ENCODE results near the gene TMTC3. TPM values are rescaled to one million over a fixed set of nuclear protein-coding genes. Genes with fewer than 3 reads are reported as not detected.

TMTC3 gene
- total RNA-seq, 2 donors from 2014 or later = 3.3 to 6.2 TPM

DNA sequence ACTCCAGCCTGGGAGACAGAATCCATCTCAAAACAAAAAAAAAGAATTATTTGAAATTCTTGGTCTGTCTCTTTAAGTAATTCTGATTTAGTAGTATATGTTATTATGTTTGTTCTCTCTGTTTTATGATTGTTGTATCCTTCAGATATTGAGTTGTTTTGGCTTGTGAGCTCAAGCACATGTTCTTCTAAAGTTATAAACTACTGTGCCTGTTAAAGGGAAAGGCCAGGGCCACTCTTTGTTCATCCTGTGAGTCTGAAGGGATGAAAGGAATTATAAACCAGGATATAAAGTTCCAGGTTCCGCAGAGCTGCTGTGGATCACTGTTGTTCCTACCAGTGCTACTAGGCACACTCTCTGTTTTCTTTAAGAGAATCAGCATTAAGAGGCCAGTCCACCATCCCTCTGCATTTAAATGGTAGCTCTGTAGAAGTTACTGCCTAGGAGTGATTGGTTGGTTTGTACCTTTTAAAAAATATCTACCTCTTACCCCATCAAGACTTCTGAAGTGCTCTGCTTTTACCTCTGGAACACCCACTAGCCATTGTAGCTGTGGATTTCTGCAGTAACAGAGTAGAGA is 14.1 kb downstream of the TMTC3 start:
- no peaks in the 10 kb centered on the region for H3K9me3 ChIP-seq
- TF ChIP-seq POLR2A (IDR thresholded peaks at IDR 0.05) = no peak
- TF ChIP-seq, protein P1, sequence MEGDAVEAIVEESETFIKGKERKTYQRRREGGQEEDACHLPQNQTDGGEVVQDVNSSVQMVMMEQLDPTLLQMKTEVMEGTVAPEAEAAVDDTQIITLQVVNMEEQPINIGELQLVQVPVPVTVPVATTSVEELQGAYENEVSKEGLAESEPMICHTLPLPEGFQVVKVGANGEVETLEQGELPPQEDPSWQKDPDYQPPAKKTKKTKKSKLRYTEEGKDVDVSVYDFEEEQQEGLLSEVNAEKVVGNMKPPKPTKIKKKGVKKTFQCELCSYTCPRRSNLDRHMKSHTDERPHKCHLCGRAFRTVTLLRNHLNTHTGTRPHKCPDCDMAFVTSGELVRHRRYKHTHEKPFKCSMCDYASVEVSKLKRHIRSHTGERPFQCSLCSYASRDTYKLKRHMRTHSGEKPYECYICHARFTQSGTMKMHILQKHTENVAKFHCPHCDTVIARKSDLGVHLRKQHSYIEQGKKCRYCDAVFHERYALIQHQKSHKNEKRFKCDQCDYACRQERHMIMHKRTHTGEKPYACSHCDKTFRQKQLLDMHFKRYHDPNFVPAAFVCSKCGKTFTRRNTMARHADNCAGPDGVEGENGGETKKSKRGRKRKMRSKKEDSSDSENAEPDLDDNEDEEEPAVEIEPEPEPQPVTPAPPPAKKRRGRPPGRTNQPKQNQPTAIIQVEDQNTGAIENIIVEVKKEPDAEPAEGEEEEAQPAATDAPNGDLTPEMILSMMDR (IDR thresholded peaks at IDR 0.05) = no peak
- intact Hi-C loops (cut with DNase I) = no loop called here
- DNase-seq = no peak
- no peaks in the 10 kb centered on the region for H3K27me3 ChIP-seq
- WGBS, 2 donors = 93 to 100% methylated on average over 1 of the region's 1 CpG
- no peaks in the 10 kb centered on the region for H3K4me1 ChIP-seq
- peaks cover 0 to 2% of the 10 kb centered on the region in 2 donors for H3K36me3 ChIP-seq (replicated peaks in 1 of 2; ENCODE audit: insufficient read depth in 1 of 2, low read depth in 2 of 2)
- H3K4me3 ChIP-seq = no peak overlapping the region
- no peak overlapping the region for H3K27ac ChIP-seq
- no peak for ATAC-seq

DNA sequence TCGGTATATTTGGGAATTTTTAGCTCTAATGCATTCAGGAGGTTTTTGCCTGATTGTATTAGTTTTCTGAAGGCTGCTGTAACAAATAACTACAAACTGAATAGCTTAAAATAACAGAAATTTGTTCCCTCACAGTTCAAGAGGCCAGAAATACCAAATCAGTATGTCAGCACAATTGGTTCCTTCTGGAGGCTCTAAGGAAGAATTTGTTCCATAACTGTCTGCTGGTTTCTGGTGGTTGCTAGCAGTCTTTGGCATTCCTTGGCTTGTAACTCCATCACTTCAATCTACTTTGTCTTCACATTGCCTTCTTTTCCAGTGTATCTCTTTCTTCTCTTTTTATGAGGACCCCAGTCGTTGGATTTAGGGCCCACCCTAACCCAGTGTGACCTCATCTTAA is 21.3 kb downstream of the TMTC3 start:
- ATAC-seq (no peak), DNase-seq (no peak)
- 91 to 92% methylated on average over 2 of the region's 2 CpGs for WGBS, 2 donors
- H3K27ac ChIP-seq = no peak overlapping the region
- intact Hi-C loops (cut with DNase I) = no loop called here
- H3K9me3 ChIP-seq = no peaks in the 10 kb centered on the region
- no peaks in the 10 kb centered on the region for H3K4me1 ChIP-seq
- no peaks in the 10 kb centered on the region for H3K27me3 ChIP-seq
- H3K36me3 ChIP-seq (replicated peaks in 1 of 2; ENCODE audit: insufficient read depth in 1 of 2, low read depth in 2 of 2) = peaks cover 0 to 2% of the 10 kb centered on the region in 2 donors
- TF ChIP-seq POLR2A (IDR thresholded peaks at IDR 0.05) = no peak
- TF ChIP-seq, protein P1 (IDR thresholded peaks at IDR 0.05) = no peak
- no peak overlapping the region for H3K4me3 ChIP-seq

DNA sequence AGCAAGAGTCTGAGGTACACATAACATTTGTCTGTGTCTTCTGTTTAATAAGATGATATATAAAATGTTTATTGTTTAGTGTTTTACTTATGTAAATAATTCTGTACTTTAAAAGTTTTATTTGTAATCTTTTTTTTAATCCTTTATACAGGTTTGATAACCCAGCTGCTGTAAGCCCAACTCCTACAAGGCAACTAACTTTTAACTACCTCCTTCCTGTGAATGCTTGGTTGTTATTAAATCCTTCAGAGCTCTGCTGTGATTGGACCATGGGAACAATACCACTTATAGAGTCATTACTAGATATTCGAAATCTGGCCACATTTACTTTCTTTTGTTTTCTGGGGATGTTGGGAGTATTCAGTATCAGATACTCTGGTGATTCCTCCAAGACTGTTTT is 24.1 kb downstream of the TMTC3 start:
- intact Hi-C loops (cut with DNase I) = no loop called here

DNA sequence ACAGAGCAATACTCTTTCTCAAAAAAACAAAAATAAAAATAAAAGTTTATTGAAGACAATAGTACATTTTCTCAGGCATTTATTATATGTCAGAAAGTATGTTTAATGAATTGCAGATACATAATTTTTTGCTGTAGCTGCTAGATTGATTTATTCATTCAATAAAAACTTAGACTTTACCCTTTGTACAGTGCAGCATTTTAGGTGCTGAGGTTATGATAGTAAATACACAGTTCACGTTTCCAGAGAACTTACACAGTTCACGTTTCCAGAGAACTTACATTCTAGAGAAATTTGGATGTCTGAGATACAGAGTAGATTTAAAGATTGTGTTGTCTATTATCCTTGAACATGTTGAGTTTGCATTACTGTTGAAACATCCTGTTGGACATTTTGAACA is 25.3 kb downstream of the TMTC3 start:
- Histone ChIP-seq H3K36me3 (replicated peaks in 1 of 2; ENCODE audit: insufficient read depth in 1 of 2, low read depth in 2 of 2) (peaks cover 0 to 4% of the 10 kb centered on the region in 2 donors), H3K27me3 (no peaks in the 10 kb centered on the region), H3K4me3 (no peak overlapping the region), H3K9me3 (no peaks in the 10 kb centered on the region), H3K4me1 (no peaks in the 10 kb centered on the region), H3K27ac (no peak overlapping the region)
- DNase-seq (no peak), ATAC-seq (no peak)
- WGBS, 2 donors = 97 to 99% methylated on average over 2 of the region's 2 CpGs
- intact Hi-C loops (cut with DNase I) = no loop called here
- no peak for TF ChIP-seq POLR2A (IDR thresholded peaks at IDR 0.05)
- TF ChIP-seq, protein P1 (IDR thresholded peaks at IDR 0.05) = no peak

More for the DNA sequence above, 24.1 kb downstream of the TMTC3 start:
- TF ChIP-seq, protein P1 (IDR thresholded peaks at IDR 0.05) = no peak
- TF ChIP-seq POLR2A (IDR thresholded peaks at IDR 0.05) = no peak
- Histone ChIP-seq H3K9me3 (no peaks in the 10 kb centered on the region), H3K27me3 (no peaks in the 10 kb centered on the region), H3K36me3 (replicated peaks in 1 of 2; ENCODE audit: insufficient read depth in 1 of 2, low read depth in 2 of 2) (peaks cover 0 to 4% of the 10 kb centered on the region in 2 donors), H3K27ac (no peak overlapping the region), H3K4me3 (no peak overlapping the region), H3K4me1 (no peaks in the 10 kb centered on the region)
- DNase-seq = no peak
- no peak for ATAC-seq
- WGBS, 2 donors = 83 to 85% methylated on average over 1 of the region's 1 CpG

DNA sequence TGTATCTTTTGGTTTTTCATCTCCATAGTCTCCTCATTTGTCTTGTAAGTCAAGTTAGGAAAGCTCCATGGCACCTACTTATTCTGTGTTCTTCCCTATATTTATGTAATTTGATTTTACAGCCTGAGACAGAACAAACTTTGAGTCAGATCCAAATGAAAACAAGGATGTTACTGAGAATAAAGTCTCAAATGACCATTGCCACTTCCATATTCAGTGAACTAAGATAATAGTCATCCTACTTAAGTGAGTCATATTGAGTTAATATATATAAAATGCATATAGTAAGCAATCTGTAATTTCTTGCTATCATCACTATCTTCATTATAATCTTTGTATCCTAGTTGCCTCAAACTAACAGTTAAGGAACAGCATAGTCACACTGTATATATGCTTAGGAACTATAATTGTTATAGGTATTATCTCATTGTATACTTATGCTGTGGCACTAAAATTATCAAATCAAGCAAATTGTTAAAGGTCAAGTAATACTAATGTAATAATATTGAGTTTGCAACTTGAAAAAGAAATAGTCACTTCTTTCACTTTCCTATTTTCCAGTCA is 30.8 kb downstream of the TMTC3 start:
- Histone ChIP-seq H3K4me1 (no peaks in the 10 kb centered on the region), H3K4me3 (no peak overlapping the region), H3K27ac (no peak overlapping the region), H3K27me3 (no peaks in the 10 kb centered on the region), H3K9me3 (no peaks in the 10 kb centered on the region), H3K36me3 (replicated peaks in 1 of 2; ENCODE audit: insufficient read depth in 1 of 2, low read depth in 2 of 2) (peaks cover 0 to 9% of the 10 kb centered on the region in 2 donors)
- ATAC-seq = no peak
- TF ChIP-seq POLR2A (IDR thresholded peaks at IDR 0.05) = no peak
- TF ChIP-seq, protein P1 (IDR thresholded peaks at IDR 0.05) = no peak
- DNase-seq = no peak
- intact Hi-C loops (cut with DNase I) = no loop called here
